Mucosa of descending colon (tissue), 3 donors: ENCODE results near the gene COPRS. TPM values are rescaled to one million over a fixed set of nuclear protein-coding genes. Genes with fewer than 3 reads are reported as not detected.

Source experiments
- ATAC-seq: fragments of 200-7000 bp; cut with Tn5 transposase; one replicate; pipeline ENCODE4 v1.9.1; 2020; ENCODE audit warnings: mild to moderate bottlenecking, moderate library complexity
- DNase-seq, 3 donors: peaks; one replicate each; pipeline ENCODE4 v3.0.0-alpha.2; 2020
- H3K36me3 ChIP-seq: fragments of 200-600 bp; one replicate; pipeline ENCODE4 v1.8.0; 2021; ENCODE audit warnings: low read depth, mild to moderate bottlenecking
- H3K4me1 ChIP-seq: fragments of 200-600 bp; one replicate; pipeline ENCODE4 v1.8.0; 2021; ENCODE audit warnings: low read depth, mild to moderate bottlenecking
- H3K4me3 ChIP-seq: fragments of 200-600 bp; one replicate; pipeline ENCODE4 v1.8.0; 2021; ENCODE audit warnings: mild to moderate bottlenecking
- H3K9me3 ChIP-seq: fragments of 200-600 bp; one replicate; pipeline ENCODE4 v1.8.0; 2021; ENCODE audit warnings: mild to moderate bottlenecking
- CTCF ChIP-seq: fragments of 200-600 bp; IDR thresholded peaks from one replicate; pipeline ENCODE4 v1.8.0; 2022; ENCODE audit warnings: antibody characterized with exemption, mild to moderate bottlenecking
- intact Hi-C, 2 donors: fragments of 100-400 bp; cut with DNase I in 1 of 2; cut with micrococcal nuclease in 1 of 2; formaldehyde crosslinking; loops; one replicate each; pipeline versions ENCODE4 v1.11.0 to v1.11.1; 2022; cut with DNase I, micrococcal nuclease
- total RNA-seq, 3 donors: library from RNA; stranded (reverse); fragmentation: NEBNext Ultra II Directional in 2 of 3; extraction: Animal tissue kit (Norgen Biotek cat#: 25700) in 2 of 3; gene quantifications; one replicate each; pipeline versions ENCODE4 v1.2.1 to v1.2.4, GENCODE V29; 2021 to 2023
- donor health status: DM: no; HTN: no; CAD: no; lungs with moderate emphysema.
- donor health status: DM: no; HTN: no; CAD: no.
- donor health status: DM: no; HTN: yes; CAD: no.

The COPRS gene
- total RNA-seq, 3 donors from 2014 or later = 13.5 to 63.9 (median 20.7) TPM

- Histone ChIP-seq H3K36me3 (no peaks in the 10 kb centered on the region), H3K9me3 (no peaks in the 10 kb centered on the region), H3K4me1 (peaks cover 7% of the 10 kb centered on the region), H3K4me3 (no peak overlapping the region)
- ATAC-seq (no peak), DNase-seq (no peak)
- no peak for TF ChIP-seq CTCF
- intact Hi-C loops = no loop called here
These were observed 504 bp upstream of the COPRS start for GRCh38 chr17:31859487-31860008.

GRCh38 chr17:31857920-31858641, 963 bp downstream of the COPRS start:
- H3K4me3 ChIP-seq = peak overlapping the region; percentile 59
- H3K9me3 ChIP-seq = no peaks in the 10 kb centered on the region
- intact Hi-C loops = no loop called here
- no peak for TF ChIP-seq CTCF
- H3K4me1 ChIP-seq = peaks cover 7% of the 10 kb centered on the region
- DNase-seq = no peak
- ATAC-seq = peak; percentile 49
- H3K36me3 ChIP-seq = no peaks in the 10 kb centered on the region

GRCh38 chr17:31856750-31857149, 2.3 kb downstream of the COPRS start:
- ATAC-seq (no peak), DNase-seq (no peak)
- intact Hi-C loops = no loop called here
- no peaks in the 10 kb centered on the region for H3K9me3 ChIP-seq
- H3K36me3 ChIP-seq = no peaks in the 10 kb centered on the region
- no peak overlapping the region for H3K4me3 ChIP-seq
- no peak for TF ChIP-seq CTCF
- peaks cover 7% of the 10 kb centered on the region for H3K4me1 ChIP-seq

- DNase-seq = no peak
- H3K4me3 ChIP-seq = no peak overlapping the region
- H3K4me1 ChIP-seq = peaks cover 7% of the 10 kb centered on the region
- no peaks in the 10 kb centered on the region for H3K36me3 ChIP-seq
- ATAC-seq = no peak
- H3K9me3 ChIP-seq = no peaks in the 10 kb centered on the region
- no peak for TF ChIP-seq CTCF
- intact Hi-C loops = no loop called here
These were observed 4.4 kb downstream of the COPRS start for GRCh38 chr17:31854672-31855071.

GRCh38 chr17:31853911-31854470, 5.1 kb downstream of the COPRS start:
- DNase-seq = no peak

More at GRCh38 chr17:31853911-31854470, 5.1 kb downstream of the COPRS start:
- Histone ChIP-seq H3K36me3 (no peaks in the 10 kb centered on the region), H3K9me3 (no peaks in the 10 kb centered on the region), H3K4me1 (peaks cover 7% of the 10 kb centered on the region), H3K4me3 (no peak overlapping the region)
- intact Hi-C loops = no loop called here
- ATAC-seq = no peak
- TF ChIP-seq CTCF = no peak
